Measurements from ENCODE around the gene TTPAL.

TTPAL gene

DNA sequence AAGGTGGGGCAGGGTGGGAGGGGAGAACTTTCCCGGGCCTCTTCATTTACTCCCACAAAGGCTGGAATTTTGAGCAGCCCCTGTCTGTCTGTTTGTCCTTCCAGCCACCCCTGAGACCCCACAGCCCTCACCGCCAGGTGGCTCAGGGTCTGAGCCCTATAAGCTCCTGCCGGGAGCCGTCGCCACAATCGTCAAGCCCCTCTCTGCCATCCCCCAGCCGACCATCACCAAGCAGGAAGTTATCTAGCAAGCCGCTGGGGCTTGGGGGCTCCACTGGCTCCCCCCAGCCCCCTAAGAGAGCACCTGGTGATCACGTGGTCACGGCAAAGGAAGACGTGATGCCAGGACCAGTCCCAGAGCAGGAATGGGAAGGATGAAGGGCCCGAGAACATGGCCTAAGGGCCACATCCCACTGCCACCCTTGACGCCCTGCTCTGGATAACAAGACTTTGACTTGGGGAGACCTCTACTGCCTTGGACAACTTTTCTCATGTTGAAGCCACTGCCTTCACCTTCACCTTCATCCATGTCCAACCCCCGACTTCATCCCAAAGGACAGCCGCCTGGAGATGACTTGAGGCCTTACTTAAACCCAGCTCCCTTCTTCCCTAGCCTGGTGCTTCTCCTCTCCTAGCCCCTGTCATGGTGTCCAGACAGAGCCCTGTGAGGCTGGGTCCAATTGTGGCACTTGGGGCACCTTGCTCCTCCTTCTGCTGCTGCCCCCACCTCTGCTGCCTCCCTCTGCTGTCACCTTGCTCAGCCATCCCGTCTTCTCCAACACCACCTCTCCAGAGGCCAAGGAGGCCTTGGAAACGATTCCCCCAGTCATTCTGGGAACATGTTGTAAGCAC is 46.0 kb upstream of the TTPAL start:
- H3K27ac ChIP-seq (replicated peaks): no peak overlapping the region
- TF ChIP-seq, protein P1, sequence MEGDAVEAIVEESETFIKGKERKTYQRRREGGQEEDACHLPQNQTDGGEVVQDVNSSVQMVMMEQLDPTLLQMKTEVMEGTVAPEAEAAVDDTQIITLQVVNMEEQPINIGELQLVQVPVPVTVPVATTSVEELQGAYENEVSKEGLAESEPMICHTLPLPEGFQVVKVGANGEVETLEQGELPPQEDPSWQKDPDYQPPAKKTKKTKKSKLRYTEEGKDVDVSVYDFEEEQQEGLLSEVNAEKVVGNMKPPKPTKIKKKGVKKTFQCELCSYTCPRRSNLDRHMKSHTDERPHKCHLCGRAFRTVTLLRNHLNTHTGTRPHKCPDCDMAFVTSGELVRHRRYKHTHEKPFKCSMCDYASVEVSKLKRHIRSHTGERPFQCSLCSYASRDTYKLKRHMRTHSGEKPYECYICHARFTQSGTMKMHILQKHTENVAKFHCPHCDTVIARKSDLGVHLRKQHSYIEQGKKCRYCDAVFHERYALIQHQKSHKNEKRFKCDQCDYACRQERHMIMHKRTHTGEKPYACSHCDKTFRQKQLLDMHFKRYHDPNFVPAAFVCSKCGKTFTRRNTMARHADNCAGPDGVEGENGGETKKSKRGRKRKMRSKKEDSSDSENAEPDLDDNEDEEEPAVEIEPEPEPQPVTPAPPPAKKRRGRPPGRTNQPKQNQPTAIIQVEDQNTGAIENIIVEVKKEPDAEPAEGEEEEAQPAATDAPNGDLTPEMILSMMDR (IDR thresholded peaks at IDR 0.05; ENCODE audit: insufficient read depth, low read length): no peak
- TF ChIP-seq GABPA (IDR thresholded peaks at IDR 0.05; ENCODE audit: low read depth): no peak
- no peak for TF ChIP-seq POLR2AphosphoS5 (IDR thresholded peaks at IDR 0.05; ENCODE audit: low read depth)
- TF ChIP-seq, protein P2, sequence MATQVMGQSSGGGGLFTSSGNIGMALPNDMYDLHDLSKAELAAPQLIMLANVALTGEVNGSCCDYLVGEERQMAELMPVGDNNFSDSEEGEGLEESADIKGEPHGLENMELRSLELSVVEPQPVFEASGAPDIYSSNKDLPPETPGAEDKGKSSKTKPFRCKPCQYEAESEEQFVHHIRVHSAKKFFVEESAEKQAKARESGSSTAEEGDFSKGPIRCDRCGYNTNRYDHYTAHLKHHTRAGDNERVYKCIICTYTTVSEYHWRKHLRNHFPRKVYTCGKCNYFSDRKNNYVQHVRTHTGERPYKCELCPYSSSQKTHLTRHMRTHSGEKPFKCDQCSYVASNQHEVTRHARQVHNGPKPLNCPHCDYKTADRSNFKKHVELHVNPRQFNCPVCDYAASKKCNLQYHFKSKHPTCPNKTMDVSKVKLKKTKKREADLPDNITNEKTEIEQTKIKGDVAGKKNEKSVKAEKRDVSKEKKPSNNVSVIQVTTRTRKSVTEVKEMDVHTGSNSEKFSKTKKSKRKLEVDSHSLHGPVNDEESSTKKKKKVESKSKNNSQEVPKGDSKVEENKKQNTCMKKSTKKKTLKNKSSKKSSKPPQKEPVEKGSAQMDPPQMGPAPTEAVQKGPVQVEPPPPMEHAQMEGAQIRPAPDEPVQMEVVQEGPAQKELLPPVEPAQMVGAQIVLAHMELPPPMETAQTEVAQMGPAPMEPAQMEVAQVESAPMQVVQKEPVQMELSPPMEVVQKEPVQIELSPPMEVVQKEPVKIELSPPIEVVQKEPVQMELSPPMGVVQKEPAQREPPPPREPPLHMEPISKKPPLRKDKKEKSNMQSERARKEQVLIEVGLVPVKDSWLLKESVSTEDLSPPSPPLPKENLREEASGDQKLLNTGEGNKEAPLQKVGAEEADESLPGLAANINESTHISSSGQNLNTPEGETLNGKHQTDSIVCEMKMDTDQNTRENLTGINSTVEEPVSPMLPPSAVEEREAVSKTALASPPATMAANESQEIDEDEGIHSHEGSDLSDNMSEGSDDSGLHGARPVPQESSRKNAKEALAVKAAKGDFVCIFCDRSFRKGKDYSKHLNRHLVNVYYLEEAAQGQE (IDR thresholded peaks at IDR 0.05; ENCODE audit: insufficient replicate concordance, low read depth): no peak
- no peak for TF ChIP-seq SPI1 (IDR thresholded peaks at IDR 0.05; ENCODE audit: borderline replicate concordance, low read depth)
- DNase-seq (ENCODE audit: low read depth in 1 of 2, low spot score in 1 of 2): no peak
- no peaks in the 10 kb centered on the region for H3K27me3 ChIP-seq (ENCODE audit: insufficient read depth, poor library complexity, severe bottlenecking)
- H3K4me3 ChIP-seq (replicated peaks; ENCODE audit: insufficient read depth, low read length): no peak overlapping the region

DNA sequence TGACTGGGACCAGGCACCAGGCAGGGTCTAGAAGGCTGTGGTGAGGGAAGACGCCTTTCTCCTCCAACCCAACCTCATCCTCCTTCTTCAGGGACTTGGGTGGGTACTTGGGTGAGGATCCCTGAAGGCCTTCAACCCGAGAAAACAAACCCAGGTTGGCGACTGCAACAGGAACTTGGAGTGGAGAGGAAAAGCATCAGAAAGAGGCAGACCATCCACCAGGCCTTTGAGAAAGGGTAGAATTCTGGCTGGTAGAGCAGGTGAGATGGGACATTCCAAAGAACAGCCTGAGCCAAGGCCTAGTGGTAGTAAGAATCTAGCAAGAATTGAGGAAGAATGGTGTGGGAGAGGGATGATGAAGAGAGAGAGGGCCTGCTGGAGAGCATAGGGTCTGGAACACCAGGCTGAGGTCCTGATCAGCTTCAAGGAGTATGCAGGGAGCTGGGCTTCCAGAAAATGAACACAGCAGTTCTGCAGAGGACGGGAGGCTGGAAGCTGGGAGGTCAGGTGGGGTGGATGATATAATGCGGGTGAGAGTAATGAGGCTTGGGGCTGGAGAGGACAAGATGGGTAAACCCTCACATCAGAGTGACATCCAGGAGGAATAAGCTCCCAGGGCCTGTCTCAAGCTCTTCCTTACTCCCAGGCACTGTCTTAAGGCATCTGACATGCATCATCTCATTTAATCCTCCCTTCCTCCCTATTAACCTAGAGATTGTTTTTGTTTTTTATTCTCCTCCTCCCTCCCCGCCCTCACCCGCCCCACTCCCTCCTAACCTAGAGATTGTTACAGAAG is 45.2 kb upstream of the TTPAL start:
- TF ChIP-seq SPI1 (IDR thresholded peaks at IDR 0.05; ENCODE audit: borderline replicate concordance, low read depth) (no peak), GABPA (IDR thresholded peaks at IDR 0.05; ENCODE audit: low read depth) (no peak), POLR2AphosphoS5 (IDR thresholded peaks at IDR 0.05; ENCODE audit: low read depth) (no peak)
- TF ChIP-seq, protein P2 (IDR thresholded peaks at IDR 0.05; ENCODE audit: insufficient replicate concordance, low read depth): no peak
- TF ChIP-seq, protein P1 (IDR thresholded peaks at IDR 0.05; ENCODE audit: insufficient read depth, low read length): no peak
- no peak overlapping the region for H3K4me3 ChIP-seq (replicated peaks; ENCODE audit: insufficient read depth, low read length)
- DNase-seq (ENCODE audit: low read depth in 1 of 2, low spot score in 1 of 2): no peak

DNA sequence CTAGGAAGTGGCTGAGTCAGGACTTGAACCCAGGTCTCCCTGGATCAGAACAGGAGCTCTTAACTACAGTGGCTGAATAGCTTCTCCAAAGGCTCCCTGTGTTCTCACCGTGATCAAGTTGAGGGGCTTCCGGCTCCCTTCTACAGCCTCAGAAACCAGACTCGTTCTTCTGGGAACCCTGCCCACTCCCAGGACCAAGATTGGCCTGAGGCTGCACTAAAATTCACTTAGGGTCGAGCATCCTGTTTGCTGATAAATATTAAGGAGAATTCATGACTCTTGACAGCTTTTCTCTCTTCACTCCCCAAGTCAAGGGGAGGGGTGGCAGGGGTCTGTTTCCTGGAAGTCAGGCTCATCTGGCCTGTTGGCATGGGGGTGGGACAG is 44.6 kb upstream of the TTPAL start:
- TF ChIP-seq, protein P1 (IDR thresholded peaks at IDR 0.05; ENCODE audit: insufficient read depth, low read length): no peak
- TF ChIP-seq SPI1 (IDR thresholded peaks at IDR 0.05; ENCODE audit: borderline replicate concordance, low read depth) (no peak), POLR2AphosphoS5 (IDR thresholded peaks at IDR 0.05; ENCODE audit: low read depth) (no peak), GABPA (IDR thresholded peaks at IDR 0.05; ENCODE audit: low read depth) (no peak)
- TF ChIP-seq, protein P2 (IDR thresholded peaks at IDR 0.05; ENCODE audit: insufficient replicate concordance, low read depth): no peak
- peaks cover 2% of the 10 kb centered on the region for H3K27me3 ChIP-seq (ENCODE audit: insufficient read depth, poor library complexity, severe bottlenecking)
- H3K27ac ChIP-seq (replicated peaks): no peak overlapping the region
- DNase-seq (ENCODE audit: low read depth in 1 of 2, low spot score in 1 of 2): no peak
- no peak overlapping the region for H3K4me3 ChIP-seq (replicated peaks; ENCODE audit: insufficient read depth, low read length)

More for the DNA sequence above, 45.2 kb upstream of the TTPAL start:
- no peak overlapping the region for H3K27ac ChIP-seq (replicated peaks)
- no peaks in the 10 kb centered on the region for H3K27me3 ChIP-seq (ENCODE audit: insufficient read depth, poor library complexity, severe bottlenecking)

Data from HL-60 (cell line).